ENCODE measurements around the gene SWSAP1.

- no peak for TF ChIP-seq CTCF (IDR thresholded peaks at IDR 0.05)
- TF ChIP-seq POLR2A (IDR thresholded peaks at IDR 0.05) = no peak
These were observed 13.3 kb upstream of the SWSAP1 start for GRCh38 chr19:11361037-11361770.
